ENCODE measurements around the gene CHDH.
A peak's percentile ranks its signal among the peaks of the same experiment; 100 is the strongest.

The CHDH gene

DNA sequence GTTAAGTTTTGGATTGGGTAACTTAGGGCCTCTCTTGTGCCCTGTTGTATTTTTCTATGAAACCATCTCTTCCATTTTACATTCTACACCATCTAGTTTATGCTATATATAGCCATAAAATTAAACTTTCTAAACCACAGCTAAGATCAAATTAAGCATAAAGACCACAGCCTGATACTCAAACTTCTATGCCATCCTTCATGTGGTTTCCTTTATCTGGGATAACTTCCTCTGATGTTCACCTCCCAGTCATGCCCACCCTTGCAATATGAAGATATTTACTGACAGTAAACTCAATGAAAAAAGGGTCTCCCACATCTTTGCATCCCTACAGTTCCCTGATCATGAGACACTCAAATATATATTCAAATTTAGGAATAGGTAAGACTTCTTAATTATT lies 41.2 kb upstream of the CHDH start:
- TF ChIP-seq, protein P1, sequence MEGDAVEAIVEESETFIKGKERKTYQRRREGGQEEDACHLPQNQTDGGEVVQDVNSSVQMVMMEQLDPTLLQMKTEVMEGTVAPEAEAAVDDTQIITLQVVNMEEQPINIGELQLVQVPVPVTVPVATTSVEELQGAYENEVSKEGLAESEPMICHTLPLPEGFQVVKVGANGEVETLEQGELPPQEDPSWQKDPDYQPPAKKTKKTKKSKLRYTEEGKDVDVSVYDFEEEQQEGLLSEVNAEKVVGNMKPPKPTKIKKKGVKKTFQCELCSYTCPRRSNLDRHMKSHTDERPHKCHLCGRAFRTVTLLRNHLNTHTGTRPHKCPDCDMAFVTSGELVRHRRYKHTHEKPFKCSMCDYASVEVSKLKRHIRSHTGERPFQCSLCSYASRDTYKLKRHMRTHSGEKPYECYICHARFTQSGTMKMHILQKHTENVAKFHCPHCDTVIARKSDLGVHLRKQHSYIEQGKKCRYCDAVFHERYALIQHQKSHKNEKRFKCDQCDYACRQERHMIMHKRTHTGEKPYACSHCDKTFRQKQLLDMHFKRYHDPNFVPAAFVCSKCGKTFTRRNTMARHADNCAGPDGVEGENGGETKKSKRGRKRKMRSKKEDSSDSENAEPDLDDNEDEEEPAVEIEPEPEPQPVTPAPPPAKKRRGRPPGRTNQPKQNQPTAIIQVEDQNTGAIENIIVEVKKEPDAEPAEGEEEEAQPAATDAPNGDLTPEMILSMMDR (IDR thresholded peaks at IDR 0.05; ENCODE audit: insufficient read depth, low read depth, low read length, missing control alignments): no peak
- no peak for DNase-seq (ENCODE audit: low read depth)
- H3K4me3 ChIP-seq (ENCODE audit: low read depth, low read length): no peak overlapping the region

DNA sequence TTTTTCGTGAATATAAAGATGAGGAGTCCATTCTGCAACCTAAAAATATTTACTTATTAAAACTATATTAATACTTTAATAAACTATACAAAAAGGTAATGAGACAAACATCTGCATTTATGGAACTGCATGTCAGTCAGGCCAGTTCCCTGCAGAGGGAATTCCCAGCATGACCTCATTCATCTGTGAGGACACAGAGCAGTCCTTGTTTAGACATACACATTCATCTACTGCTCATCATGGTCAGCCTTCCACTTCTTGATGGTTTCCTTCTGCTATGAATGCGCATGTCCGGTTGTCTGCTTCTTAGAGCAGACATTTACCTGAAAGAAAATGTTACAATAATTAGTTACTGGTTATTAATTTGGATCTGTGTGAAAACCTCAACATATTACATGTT lies 39.0 kb upstream of the CHDH start:
- DNase-seq (ENCODE audit: low read depth): peak; percentile 57
- TF ChIP-seq, protein P1 (IDR thresholded peaks at IDR 0.05; ENCODE audit: insufficient read depth, low read depth, low read length, missing control alignments): no peak
- no peak overlapping the region for H3K4me3 ChIP-seq (ENCODE audit: low read depth, low read length)

DNA sequence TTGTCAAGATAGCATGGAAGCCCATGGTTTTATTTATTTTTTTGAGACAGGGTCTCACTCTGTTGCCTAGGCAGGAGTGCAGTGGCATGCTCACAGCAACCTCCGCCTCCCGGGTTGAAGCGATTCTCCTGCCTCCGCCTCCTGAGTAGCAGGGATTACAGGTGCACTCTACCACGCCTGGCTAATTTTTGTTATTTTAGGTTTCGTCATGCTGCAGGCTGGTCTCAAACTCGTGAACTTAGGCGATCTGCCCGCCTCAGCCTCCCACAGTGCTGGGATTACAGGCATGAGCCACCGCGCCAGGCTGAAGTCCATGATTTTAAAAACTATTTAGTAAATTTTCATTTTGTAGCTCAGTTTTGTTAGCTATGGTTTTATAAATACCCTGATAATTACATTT lies 38.4 kb upstream of the CHDH start:
- H3K4me3 ChIP-seq (ENCODE audit: low read depth, low read length): no peak overlapping the region
- TF ChIP-seq, protein P1 (IDR thresholded peaks at IDR 0.05; ENCODE audit: insufficient read depth, low read depth, low read length, missing control alignments): no peak
- DNase-seq (ENCODE audit: low read depth): no peak

DNA sequence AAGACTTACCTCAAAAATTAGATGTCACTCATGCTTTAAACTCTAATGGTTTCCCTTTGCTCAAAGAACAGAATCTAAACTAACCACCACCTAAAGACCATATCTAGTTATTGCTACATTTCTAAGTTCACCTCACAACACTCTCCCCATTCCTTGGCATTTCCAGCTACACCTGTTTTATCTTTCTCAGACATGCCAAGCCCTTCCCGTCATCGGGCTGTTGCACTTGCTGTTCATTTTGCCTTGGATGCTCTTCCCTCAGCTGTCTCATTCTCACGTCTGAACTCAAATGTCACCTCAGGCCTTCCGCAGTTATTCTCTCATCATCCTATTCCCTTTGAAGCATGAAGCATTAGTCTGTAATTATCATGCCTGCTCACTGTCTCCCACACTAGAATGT lies 36.8 kb upstream of the CHDH start:
- TF ChIP-seq, protein P1 (IDR thresholded peaks at IDR 0.05; ENCODE audit: insufficient read depth, low read depth, low read length, missing control alignments): no peak

DNA sequence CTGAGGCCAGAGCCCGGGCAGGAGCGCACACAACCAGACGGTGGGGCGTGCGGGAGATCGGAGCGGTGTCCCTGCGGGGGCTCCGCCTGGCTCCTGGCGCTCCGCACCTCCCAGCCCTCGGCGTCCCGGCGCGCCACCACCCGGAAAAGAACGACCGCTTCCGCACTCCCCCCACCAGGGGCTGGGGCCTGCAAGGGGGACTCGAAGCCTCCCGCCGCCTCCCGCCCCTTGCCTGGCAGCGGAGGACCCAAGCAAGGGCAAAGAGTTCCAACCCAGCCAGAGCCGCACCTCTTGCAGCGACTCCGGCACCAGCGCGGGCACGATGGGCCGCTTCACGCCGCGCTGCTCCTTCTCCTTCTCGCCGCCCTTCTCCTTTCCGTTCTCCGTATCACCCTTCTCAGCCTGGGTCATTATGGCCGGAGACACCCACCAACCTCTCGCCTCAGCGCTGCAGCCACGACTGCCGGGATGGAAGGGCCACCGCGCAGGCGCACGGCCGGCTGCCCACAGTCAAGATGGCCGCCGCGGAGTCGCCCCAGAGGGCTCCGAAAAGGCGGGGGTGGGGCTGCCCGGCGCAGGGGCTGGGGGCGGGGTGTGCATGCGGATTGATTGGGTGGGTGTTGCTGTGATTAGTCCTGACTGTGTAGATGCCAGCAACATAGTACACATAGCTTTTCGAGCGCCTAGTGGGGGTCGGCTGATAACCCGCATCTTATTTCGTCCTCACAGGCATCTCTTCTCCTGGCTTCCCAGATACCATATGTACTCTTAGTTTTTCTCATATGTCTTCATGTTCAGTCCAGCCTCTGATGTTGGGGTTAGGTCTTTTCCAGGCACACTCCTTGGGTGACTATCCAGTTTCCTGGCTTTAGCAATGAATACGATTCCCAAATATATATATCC lies 35.7 kb upstream of the CHDH start, which contains the start of gene ACTR8:
Gene ACTR8, minus strand, starts transcription at position 462 of the 903 bp plus-strand sequence. Its CDS starts 51 bp downstream, at position 411.
- peak; percentile 93 for DNase-seq (ENCODE audit: low read depth)
- peak within 1 kb of the TSS; percentile 94 for H3K4me3 ChIP-seq (ENCODE audit: low read depth, low read length)
- TF ChIP-seq, protein P1 (IDR thresholded peaks at IDR 0.05; ENCODE audit: insufficient read depth, low read depth, low read length, missing control alignments): no peak

More for the DNA sequence above, 36.8 kb upstream of the CHDH start:
- no peak overlapping the region for H3K4me3 ChIP-seq (ENCODE audit: low read depth, low read length)
- DNase-seq (ENCODE audit: low read depth): no peak

DNA sequence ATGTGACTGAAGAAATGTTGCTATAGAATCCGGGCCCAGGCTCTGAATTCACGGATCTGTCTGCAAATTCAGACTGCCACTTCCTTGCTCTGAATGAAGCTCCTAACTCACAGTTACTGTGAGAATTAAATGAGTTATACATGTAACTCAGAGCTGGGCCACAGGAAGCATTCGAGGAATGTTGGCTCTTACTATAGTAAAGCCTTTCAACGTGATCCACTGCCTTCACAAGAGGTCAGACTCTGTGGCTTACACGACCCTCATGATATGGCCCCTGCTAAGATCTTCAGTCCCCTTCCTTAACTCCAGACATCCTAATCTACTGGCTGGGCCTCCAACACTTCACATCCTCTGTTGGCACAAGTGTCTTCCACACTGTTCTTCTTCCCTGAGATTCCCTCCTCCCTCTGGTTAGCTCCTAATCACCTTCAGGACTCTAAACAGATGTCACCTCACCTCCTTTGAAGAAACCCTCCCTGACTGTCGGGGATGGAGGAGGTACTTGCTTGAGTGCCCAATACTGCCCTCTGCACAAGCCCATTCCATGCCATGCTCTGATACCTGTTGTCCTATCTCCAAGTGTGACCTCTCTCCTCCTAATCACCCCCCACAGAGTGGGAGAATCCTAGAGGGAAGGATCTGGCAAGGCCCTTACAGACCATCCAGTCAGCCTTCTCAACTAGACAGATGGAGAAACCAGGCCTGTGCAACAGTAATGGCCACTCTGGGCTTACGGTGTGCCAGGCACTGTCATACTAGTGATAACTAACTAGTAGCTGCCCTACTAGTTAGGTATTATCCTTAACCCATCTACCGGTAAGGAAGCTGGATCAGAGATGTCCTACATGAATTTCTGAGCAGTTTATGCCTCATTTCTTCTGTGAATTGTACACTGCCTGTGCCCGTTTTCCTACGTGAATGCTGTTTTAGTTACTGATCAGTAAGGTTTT lies 34.5 kb upstream of the CHDH start:
- TF ChIP-seq, protein P1 (IDR thresholded peaks at IDR 0.05; ENCODE audit: insufficient read depth, low read depth, low read length, missing control alignments): no peak
- peak overlapping the region; percentile 94 for H3K4me3 ChIP-seq (ENCODE audit: low read depth, low read length)
- no peak for DNase-seq (ENCODE audit: low read depth)

All from GM12865 (cell line).